Measurements from ENCODE around the gene SUMF1.

DNA sequence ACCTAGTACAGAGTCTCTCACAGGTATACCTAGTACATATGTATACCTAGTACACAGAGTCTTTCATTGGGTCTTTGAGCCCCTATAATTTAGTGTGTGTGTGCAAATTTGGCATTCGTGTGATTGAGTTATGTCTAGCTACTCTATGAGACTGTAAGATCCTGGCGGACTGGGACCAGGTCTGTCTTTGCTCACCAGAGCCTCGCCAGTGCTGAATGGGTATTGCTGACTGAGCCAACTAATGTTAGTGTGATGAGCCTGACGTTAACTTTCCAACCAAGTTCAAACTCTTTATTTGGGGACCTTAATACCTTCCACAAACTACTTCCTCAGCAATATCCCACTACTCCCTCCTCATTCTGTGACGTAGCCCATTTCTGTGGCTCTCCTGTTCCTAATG, 128.3 kb downstream of the SUMF1 start:
- no peak for TF ChIP-seq CEBPB (IDR thresholded peaks at IDR 0.05; ENCODE audit: borderline replicate concordance, low read depth, low read length)
- TF ChIP-seq, protein P1, sequence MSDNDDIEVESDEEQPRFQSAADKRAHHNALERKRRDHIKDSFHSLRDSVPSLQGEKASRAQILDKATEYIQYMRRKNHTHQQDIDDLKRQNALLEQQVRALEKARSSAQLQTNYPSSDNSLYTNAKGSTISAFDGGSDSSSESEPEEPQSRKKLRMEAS (IDR thresholded peaks at IDR 0.05) = no peak
- TF ChIP-seq, protein P2, sequence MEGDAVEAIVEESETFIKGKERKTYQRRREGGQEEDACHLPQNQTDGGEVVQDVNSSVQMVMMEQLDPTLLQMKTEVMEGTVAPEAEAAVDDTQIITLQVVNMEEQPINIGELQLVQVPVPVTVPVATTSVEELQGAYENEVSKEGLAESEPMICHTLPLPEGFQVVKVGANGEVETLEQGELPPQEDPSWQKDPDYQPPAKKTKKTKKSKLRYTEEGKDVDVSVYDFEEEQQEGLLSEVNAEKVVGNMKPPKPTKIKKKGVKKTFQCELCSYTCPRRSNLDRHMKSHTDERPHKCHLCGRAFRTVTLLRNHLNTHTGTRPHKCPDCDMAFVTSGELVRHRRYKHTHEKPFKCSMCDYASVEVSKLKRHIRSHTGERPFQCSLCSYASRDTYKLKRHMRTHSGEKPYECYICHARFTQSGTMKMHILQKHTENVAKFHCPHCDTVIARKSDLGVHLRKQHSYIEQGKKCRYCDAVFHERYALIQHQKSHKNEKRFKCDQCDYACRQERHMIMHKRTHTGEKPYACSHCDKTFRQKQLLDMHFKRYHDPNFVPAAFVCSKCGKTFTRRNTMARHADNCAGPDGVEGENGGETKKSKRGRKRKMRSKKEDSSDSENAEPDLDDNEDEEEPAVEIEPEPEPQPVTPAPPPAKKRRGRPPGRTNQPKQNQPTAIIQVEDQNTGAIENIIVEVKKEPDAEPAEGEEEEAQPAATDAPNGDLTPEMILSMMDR (CRISPR knock-in tag; IDR thresholded peaks at IDR 0.05) = no peak
